ENCODE measurements around the gene PARD3.

Gene PARD3

DNA sequence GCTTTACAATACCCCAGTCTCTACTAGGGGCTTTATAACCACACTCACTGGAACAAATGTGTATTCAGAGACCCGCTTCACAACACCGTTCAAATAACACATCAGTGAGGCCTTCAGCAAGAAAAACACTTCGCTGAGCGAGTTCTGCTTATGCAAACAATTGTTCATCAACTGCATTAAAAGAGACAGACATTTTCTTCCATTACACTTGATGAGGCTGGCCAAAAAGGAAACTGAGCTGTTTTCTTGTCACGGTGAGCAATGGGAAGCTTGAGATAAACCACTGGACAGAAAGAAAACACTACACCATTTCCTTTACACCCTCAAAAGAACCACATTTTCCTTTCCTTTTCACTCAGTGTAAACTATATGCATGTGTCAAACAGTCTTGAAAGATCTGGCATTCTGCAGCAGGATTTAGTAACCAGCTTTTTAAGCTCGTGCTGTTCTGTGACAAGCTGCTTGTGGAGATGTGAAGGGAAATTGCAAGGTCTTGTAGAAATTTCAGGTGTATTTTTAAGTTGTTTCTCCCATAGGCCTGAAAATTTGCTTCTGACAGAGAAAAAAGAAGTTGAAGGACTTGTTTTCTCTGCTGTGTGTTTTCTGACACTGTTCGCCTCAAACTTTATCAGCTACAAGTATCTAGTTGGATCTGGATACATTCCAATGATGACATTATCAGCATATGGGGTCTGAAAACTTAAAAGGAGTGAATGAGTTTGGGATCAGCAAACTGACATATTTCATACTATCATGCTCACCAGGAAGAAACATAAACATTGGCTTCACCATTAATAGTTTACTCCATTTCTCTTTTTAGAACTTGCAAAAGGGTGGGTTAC is 693.1 kb downstream of the PARD3 start:
- DNase-seq (ENCODE audit: low read depth), result no peak
- no peak overlapping the region for H3K4me3 ChIP-seq (ENCODE audit: low read depth, low read length)
- TF ChIP-seq, protein P1, sequence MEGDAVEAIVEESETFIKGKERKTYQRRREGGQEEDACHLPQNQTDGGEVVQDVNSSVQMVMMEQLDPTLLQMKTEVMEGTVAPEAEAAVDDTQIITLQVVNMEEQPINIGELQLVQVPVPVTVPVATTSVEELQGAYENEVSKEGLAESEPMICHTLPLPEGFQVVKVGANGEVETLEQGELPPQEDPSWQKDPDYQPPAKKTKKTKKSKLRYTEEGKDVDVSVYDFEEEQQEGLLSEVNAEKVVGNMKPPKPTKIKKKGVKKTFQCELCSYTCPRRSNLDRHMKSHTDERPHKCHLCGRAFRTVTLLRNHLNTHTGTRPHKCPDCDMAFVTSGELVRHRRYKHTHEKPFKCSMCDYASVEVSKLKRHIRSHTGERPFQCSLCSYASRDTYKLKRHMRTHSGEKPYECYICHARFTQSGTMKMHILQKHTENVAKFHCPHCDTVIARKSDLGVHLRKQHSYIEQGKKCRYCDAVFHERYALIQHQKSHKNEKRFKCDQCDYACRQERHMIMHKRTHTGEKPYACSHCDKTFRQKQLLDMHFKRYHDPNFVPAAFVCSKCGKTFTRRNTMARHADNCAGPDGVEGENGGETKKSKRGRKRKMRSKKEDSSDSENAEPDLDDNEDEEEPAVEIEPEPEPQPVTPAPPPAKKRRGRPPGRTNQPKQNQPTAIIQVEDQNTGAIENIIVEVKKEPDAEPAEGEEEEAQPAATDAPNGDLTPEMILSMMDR (IDR thresholded peaks at IDR 0.05; ENCODE audit: insufficient read depth, low read depth, low read length, missing control alignments), result no peak

DNA sequence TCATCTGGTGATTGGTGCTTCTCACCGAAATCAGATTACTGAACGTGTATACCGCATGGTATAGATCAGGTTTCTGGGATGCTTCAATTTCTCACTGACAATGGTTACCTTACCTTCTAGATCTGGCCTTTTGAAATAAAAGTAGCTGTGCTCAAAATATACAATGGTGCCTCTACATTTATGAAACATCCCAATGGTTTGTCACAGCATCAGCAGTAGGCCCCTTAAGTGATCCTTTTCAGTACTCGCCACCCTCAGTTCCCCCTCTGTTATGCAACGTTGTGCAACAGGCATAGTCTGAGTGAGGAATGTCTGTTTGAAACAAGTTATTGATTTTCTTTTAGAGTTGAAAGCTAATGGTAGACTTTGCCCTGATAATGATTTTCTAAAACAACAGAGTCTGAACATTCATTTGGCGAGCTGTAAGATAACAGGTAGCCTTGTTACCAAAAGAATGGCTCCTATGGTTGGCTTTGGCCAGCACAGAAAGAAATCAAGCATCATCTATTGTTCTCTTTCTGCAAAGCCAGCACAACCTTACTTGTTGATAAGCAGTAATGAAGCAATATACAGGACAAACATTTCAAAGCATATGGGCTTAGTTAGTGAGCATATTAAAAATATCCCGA is 693.9 kb downstream of the PARD3 start:
- no peak for DNase-seq (ENCODE audit: low read depth)
- TF ChIP-seq, protein P1 (IDR thresholded peaks at IDR 0.05; ENCODE audit: insufficient read depth, low read depth, low read length, missing control alignments), result no peak
- no peak overlapping the region for H3K4me3 ChIP-seq (ENCODE audit: low read depth, low read length)

DNA sequence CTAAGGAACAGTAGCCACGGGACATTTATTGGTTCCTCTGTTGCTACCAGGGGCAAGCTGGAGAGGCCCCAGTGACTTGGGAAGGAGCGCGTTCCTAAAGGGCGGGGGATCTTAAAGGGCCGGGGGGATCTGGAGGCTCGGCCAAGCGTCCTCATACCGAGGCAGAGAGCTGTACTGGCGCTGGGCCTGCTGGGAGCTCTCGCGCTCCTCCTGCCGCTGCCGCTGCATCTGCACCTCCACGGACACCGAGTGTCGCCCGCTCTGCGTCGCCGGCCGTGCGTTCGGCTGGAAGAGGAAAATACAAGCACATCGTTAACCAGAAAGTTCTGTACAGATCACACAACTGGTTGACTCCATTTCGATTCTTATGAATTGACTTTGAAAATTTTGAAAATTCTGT is 695.6 kb downstream of the PARD3 start:
- no peak for DNase-seq (ENCODE audit: low read depth)
- no peak overlapping the region for H3K4me3 ChIP-seq (ENCODE audit: low read depth, low read length)
- TF ChIP-seq, protein P1 (IDR thresholded peaks at IDR 0.05; ENCODE audit: insufficient read depth, low read depth, low read length, missing control alignments), result no peak

DNA sequence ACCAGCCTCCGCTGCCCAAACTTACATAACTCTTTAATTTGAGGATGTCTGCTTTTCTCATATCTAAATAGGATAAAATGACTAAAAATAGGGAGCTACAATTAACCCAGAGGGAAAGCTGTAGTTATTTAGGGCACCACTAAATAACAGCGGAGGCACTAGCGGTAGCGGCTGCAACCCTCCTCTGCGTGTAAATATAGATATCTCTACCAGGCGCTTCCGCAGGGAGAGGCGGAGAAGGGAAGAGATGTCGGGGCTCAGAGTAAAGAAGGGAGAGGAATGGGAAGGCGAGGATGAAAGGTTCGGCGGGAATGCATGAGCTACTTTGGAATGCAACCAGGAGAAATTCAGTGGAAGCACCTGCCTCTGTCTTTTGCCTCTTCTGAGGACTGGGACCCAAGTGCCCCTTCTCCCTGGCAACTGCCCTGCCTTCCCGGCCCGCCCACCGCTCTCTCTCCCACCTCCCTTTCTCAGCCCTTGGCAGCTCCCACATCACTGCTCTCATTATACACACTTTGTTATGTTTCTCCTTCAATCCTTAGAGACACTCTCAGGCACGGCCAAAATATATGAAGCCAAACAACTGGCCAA is 698.3 kb downstream of the PARD3 start:
- no peak overlapping the region for H3K4me3 ChIP-seq (ENCODE audit: low read depth, low read length)
- DNase-seq (ENCODE audit: low read depth), result no peak
- TF ChIP-seq, protein P1 (IDR thresholded peaks at IDR 0.05; ENCODE audit: insufficient read depth, low read depth, low read length, missing control alignments), result no peak

DNA sequence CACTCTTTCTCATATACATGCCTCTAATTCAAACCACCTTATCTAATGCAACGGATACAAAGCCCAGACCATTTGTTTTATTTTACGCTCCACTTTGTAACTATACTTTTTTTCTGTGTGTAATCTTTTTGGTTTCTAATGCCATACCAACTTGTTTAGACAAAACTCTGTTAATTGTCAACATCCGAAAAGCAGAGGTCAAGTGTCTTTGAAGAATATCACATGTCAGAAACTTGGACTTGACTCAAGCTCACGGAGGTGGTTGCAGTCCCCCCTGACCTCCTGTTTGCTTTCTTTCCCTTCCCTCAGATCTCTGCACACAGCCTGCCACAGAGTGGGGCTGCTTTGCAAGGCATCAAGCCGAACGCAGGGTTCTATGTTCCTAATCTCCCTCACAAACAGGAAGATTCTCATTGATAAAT is 698.9 kb downstream of the PARD3 start:
- no peak for DNase-seq (ENCODE audit: low read depth)
- H3K4me3 ChIP-seq (ENCODE audit: low read depth, low read length), result no peak overlapping the region
- TF ChIP-seq, protein P1 (IDR thresholded peaks at IDR 0.05; ENCODE audit: insufficient read depth, low read depth, low read length, missing control alignments), result no peak

DNA sequence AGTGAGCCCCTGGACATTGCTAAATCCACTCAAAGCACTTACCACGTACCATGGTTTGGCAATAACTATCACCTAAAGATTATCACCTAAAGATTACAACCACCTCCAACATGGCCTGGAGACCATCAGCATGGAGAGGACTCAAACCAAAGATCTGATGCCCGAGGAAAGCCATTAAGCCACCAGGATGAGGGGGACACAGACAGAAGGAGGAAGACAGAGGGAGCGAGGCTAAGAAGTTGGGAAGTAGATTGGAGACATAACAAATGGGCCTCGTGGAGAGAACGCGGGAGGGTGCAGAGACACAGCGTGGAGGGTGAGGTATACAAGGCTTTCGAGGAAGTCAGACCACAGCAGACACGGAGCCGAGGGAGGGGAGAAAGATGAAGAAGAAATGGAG is 700.2 kb downstream of the PARD3 start:
- DNase-seq (ENCODE audit: low read depth), result no peak
- H3K4me3 ChIP-seq (ENCODE audit: low read depth, low read length), result no peak overlapping the region
- TF ChIP-seq, protein P1 (IDR thresholded peaks at IDR 0.05; ENCODE audit: insufficient read depth, low read depth, low read length, missing control alignments), result no peak
